Smooth muscle cell (in vitro differentiated cells): ENCODE results near the gene SHISA7. TPM values are rescaled to one million over a fixed set of nuclear protein-coding genes. Genes with fewer than 3 reads are reported as not detected.

Source experiments
- DNase-seq: peaks from one replicate; lab custom pipeline; 2025; ENCODE audit not compliant: unreplicated experiment; lab: John Stamatoyannopoulos, UW
- H2AFZ ChIP-seq: fragments of 200-600 bp; sonication (generic); 2 replicates; pipeline ENCODE4 v1.6.0; 2016; ENCODE audit warnings: antibody characterized with exemption, low read depth, mild to moderate bottlenecking
- H3F3A ChIP-seq: fragments of 200-600 bp; sonication (generic); 2 replicates; pipeline ENCODE4 v1.6.0; 2017; ENCODE audit warnings: antibody characterized with exemption, low read depth
- H3K27ac ChIP-seq: fragments of 200-600 bp; sonication (generic); 2 replicates; pipeline ENCODE4 v1.5.1; 2016; ENCODE audit warnings: low read depth, mild to moderate bottlenecking
- H3K27me3 ChIP-seq: fragments of 200-600 bp; sonication (generic); 2 replicates; pipeline ENCODE4 v1.6.1; 2016; ENCODE audit warnings: low read depth, mild to moderate bottlenecking
- H3K36me3 ChIP-seq: fragments of 200-600 bp; sonication (generic); 2 replicates; pipeline ENCODE4 v1.5.1; 2016; ENCODE audit warnings: low read depth
- H3K4me1 ChIP-seq: fragments of 200-600 bp; sonication (generic); 2 replicates; pipeline ENCODE4 v1.5.1; 2016; ENCODE audit warnings: low read depth
- H3K4me2 ChIP-seq: fragments of 200-600 bp; sonication (generic); 2 replicates; pipeline ENCODE4 v1.6.0; 2016; ENCODE audit warnings: mild to moderate bottlenecking
- H3K4me3 ChIP-seq: fragments of 200-600 bp; sonication (generic); 2 replicates; pipeline ENCODE4 v1.5.1; 2016; ENCODE audit warnings: mild to moderate bottlenecking
- H3K79me2 ChIP-seq: fragments of 200-600 bp; sonication (generic); 2 replicates; pipeline ENCODE4 v1.6.0; 2016; ENCODE audit warnings: low read depth, mild to moderate bottlenecking
- H3K9ac ChIP-seq: fragments of 200-600 bp; sonication (generic); 2 replicates; pipeline ENCODE4 v1.6.0; 2016; ENCODE audit warnings: low read depth
- H3K9me3 ChIP-seq: fragments of 200-600 bp; sonication (generic); replicated peaks from 2 replicates; pipeline ENCODE4 v1.5.1; 2016; ENCODE audit warnings: low read depth
- H4K20me1 ChIP-seq: fragments of 200-600 bp; sonication (generic); 2 replicates; pipeline ENCODE4 v1.6.0; 2016; ENCODE audit warnings: low read depth
- WGBS: methylation state at CpG from one replicate; pipeline ENCODE4 v1.1.7; 2016; ENCODE audit warnings: low lambda C conversion rate; 5-methylcytosine and 5-hydroxymethylcytosine counted together
- polyA plus RNA-seq: library from polyadenylated mRNA; unstranded; fragments of >200 nt; fragmentation: Nextera tagmentation; extraction: Ambion mirVana; gene quantifications from 2 replicates; pipeline ENCODE4 v1.2.1, GENCODE V29; 2016
- total RNA-seq: library from RNA; depleted of rRNA; stranded (reverse); fragments of >200 nt; gene quantifications from 2 replicates; pipeline ENCODE4 v1.2.3, GENCODE V29; 2014
- TF ChIP-seq, protein P1 (sequence below): fragments of 200-600 bp; sonication (generic); IDR thresholded peaks from 2 replicates; pipeline ENCODE4 v1.5.1; 2017; ENCODE audit warnings: borderline replicate concordance, mild to moderate bottlenecking, antibody characterized with exemption; ENCODE audit not compliant: insufficient read depth, poor library complexity, severe bottlenecking

Gene SHISA7
- total and polyA plus RNA-seq, 2 experiments from 2014 or later: not detected

- Histone ChIP-seq H4K20me1 (no peaks in the 10 kb centered on the region), H2AFZ (no peak overlapping the region), H3K36me3 (no peaks in the 10 kb centered on the region), H3K9me3 (no peaks in the 10 kb centered on the region), H3K4me2 (no peak overlapping the region), H3K27ac (no peak overlapping the region), H3K79me2 (peaks cover 17% of the 10 kb centered on the region), H3K9ac (no peak overlapping the region), H3K4me1 (peaks cover 28% of the 10 kb centered on the region), H3K4me3 (no peak overlapping the region), H3F3A (peaks cover 12% of the 10 kb centered on the region), H3K27me3 (no peaks in the 10 kb centered on the region)
- DNase-seq: no peak
- WGBS: 96% methylated on average over 18 of the region's 47 CpGs
- TF ChIP-seq, protein P1, sequence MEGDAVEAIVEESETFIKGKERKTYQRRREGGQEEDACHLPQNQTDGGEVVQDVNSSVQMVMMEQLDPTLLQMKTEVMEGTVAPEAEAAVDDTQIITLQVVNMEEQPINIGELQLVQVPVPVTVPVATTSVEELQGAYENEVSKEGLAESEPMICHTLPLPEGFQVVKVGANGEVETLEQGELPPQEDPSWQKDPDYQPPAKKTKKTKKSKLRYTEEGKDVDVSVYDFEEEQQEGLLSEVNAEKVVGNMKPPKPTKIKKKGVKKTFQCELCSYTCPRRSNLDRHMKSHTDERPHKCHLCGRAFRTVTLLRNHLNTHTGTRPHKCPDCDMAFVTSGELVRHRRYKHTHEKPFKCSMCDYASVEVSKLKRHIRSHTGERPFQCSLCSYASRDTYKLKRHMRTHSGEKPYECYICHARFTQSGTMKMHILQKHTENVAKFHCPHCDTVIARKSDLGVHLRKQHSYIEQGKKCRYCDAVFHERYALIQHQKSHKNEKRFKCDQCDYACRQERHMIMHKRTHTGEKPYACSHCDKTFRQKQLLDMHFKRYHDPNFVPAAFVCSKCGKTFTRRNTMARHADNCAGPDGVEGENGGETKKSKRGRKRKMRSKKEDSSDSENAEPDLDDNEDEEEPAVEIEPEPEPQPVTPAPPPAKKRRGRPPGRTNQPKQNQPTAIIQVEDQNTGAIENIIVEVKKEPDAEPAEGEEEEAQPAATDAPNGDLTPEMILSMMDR: no peak
These were observed 40.0 kb upstream of the SHISA7 start for GRCh38 chr19:55482967-55483705.

DNA sequence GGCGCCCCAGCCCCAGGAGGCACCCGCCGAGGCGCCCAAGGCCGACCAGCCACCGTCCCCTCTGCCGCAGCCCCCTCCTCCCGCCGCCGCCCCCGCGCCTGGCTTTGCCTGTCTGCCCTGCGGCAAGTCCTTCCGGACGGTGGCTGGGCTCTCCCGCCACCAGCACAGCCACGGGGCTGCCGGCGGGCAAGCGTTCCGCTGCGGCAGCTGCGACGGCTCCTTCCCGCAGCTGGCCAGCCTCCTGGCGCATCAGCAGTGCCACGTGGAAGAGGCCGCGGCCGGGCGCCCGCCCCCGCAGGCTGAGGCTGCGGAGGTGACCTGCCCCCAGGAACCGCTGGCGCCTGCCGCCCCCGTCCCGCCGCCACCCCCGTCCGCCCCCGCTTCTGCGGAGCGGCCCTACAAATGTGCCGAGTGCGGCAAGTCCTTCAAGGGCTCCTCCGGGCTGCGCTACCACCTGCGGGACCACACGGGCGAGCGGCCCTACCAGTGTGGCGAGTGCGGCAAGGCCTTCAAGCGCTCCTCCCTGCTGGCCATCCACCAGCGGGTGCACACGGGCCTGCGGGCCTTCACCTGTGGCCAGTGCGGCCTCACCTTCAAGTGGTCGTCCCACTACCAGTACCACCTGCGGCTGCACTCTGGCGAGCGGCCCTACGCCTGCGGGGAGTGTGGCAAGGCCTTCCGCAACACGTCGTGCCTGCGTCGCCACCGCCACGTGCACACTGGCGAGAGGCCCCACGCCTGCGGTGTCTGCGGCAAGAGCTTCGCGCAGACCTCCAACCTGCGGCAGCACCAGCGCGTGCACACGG lies 39.3 kb upstream of the SHISA7 start:
- no peaks in the 10 kb centered on the region for H3K36me3 ChIP-seq
- peaks cover 28% of the 10 kb centered on the region for H3K4me1 ChIP-seq
- WGBS: 85% methylated on average over 70 of the region's 83 CpGs
- H4K20me1 ChIP-seq: no peaks in the 10 kb centered on the region
- no peaks in the 10 kb centered on the region for H3K27me3 ChIP-seq
- no peaks in the 10 kb centered on the region for H3K9me3 ChIP-seq
- H3K4me2 ChIP-seq: no peak overlapping the region
- TF ChIP-seq, protein P1: no peak
- no peak overlapping the region for H3K9ac ChIP-seq
- no peak for DNase-seq
- H3F3A ChIP-seq: peaks cover 12% of the 10 kb centered on the region
- peaks cover 25% of the 10 kb centered on the region for H3K79me2 ChIP-seq
- no peak overlapping the region for H3K27ac ChIP-seq
- H2AFZ ChIP-seq: no peak overlapping the region
- no peak overlapping the region for H3K4me3 ChIP-seq

DNA sequence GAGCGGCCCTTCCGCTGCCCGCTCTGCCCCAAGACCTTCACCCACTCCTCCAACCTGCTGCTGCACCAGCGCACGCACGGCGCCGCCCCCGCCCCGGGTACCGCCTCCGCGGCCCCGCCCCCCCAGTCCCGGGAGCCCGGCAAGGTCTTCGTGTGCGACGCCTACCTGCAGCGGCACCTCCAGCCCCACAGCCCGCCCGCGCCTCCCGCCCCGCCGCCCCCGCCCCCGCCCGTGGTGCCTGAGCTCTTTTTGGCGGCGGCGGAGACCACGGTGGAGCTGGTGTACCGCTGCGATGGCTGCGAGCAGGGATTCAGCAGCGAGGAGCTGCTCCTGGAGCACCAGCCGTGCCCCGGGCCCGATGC lies 38.7 kb upstream of the SHISA7 start:
- DNase-seq: no peak
- Histone ChIP-seq H3K9ac (no peak overlapping the region), H3F3A (peaks cover 12% of the 10 kb centered on the region), H4K20me1 (no peaks in the 10 kb centered on the region), H3K4me3 (no peak overlapping the region), H3K4me2 (no peak overlapping the region), H3K9me3 (no peaks in the 10 kb centered on the region), H3K27me3 (no peaks in the 10 kb centered on the region), H3K27ac (no peak overlapping the region), H3K4me1 (peaks cover 23% of the 10 kb centered on the region), H2AFZ (no peak overlapping the region), H3K79me2 (peaks cover 26% of the 10 kb centered on the region), H3K36me3 (no peaks in the 10 kb centered on the region)
- WGBS: 62% methylated on average over 24 of the region's 40 CpGs
- TF ChIP-seq, protein P1: no peak
